Suprapubic skin (tissue), 4 donors: ENCODE data around the gene BFSP2. TPM values are rescaled to one million over a fixed set of nuclear protein-coding genes. Genes with fewer than 3 reads are reported as not detected.

Experiments
- DNase-seq, 2 donors: peaks; one replicate each; pipeline ENCODE4 v3.0.0-alpha.2; 2019; ENCODE audit warnings: low spot score in 2 of 2
- H3K27ac ChIP-seq: fragments of 200-600 bp; sonication (generic); one replicate; pipeline ENCODE4 v1.5.1; 2019
- H3K27me3 ChIP-seq: fragments of 200-600 bp; sonication (generic); one replicate; pipeline ENCODE4 v1.5.1; 2019
- H3K36me3 ChIP-seq: fragments of 200-600 bp; sonication (generic); one replicate; pipeline ENCODE4 v1.5.1; 2019
- H3K4me1 ChIP-seq: fragments of 200-600 bp; sonication (generic); one replicate; pipeline ENCODE4 v1.5.1; 2019
- H3K4me3 ChIP-seq: fragments of 200-600 bp; sonication (generic); one replicate; pipeline ENCODE4 v1.5.1; 2019; ENCODE audit warnings: mild to moderate bottlenecking
- H3K9me3 ChIP-seq: fragments of 200-600 bp; sonication (generic); one replicate; pipeline ENCODE4 v1.5.1; 2019
- CTCF ChIP-seq, 2 donors: fragments of 200-600 bp in 1 of 2; fragments of 450-650 bp in 1 of 2; sonication (generic) in 1 of 2; IDR thresholded peaks; one replicate each; pipeline ENCODE4 v1.5.1; 2016 to 2019; ENCODE audit warnings: antibody characterized with exemption in 2 of 2, mild to moderate bottlenecking in 1 of 2, moderate library complexity in 1 of 2
- EP300 ChIP-seq: sonication (generic); formaldehyde crosslinking; IDR thresholded peaks from one replicate; pipeline ENCODE4 v1.6.1; 2017; ENCODE audit warnings: antibody characterized with exemption
- POLR2A ChIP-seq, 2 donors: fragments of 450-650 bp; IDR thresholded peaks; one replicate each; pipeline ENCODE4 v1.6.1; 2017; ENCODE audit warnings: antibody characterized with exemption in 2 of 2, mild to moderate bottlenecking in 2 of 2, moderate library complexity in 2 of 2
- POLR2AphosphoS5 ChIP-seq, 3 donors: sonication (generic); formaldehyde crosslinking; IDR thresholded peaks; one replicate each; pipeline ENCODE4 v1.6.1; 2017; ENCODE audit warnings: antibody characterized with exemption in 3 of 3
- WGBS: methylation state at CpG from one replicate; pipeline ENCODE4 v1.1.5; 2018; 5-methylcytosine and 5-hydroxymethylcytosine counted together
- total RNA-seq, 4 donors: library from RNA; depleted of rRNA; stranded (reverse); fragments of >200 nt; gene quantifications; one replicate each; pipeline ENCODE4 v1.1.0, GENCODE V29; 2016

BFSP2 gene
- total RNA-seq, 4 donors from 2014 or later: 2.3 TPM; not detected in 3

GRCh38 chr3:133418361-133418760 is 18.5 kb downstream of the BFSP2 start:
- no peak overlapping the region for H3K4me3 ChIP-seq
- peaks cover 5% of the 10 kb centered on the region for H3K4me1 ChIP-seq
- H3K27ac ChIP-seq: no peak overlapping the region
- WGBS: 74% methylated on average over 7 of the region's 7 CpGs
- no peak for DNase-seq
- no peaks in the 10 kb centered on the region for H3K9me3 ChIP-seq
- H3K36me3 ChIP-seq: no peaks in the 10 kb centered on the region
- H3K27me3 ChIP-seq: no peaks in the 10 kb centered on the region
- no peak for TF ChIP-seq POLR2AphosphoS5 (IDR thresholded peaks at IDR 0.05)
- TF ChIP-seq CTCF (IDR thresholded peaks at IDR 0.05): no peak
- no peak for TF ChIP-seq POLR2A (IDR thresholded peaks at IDR 0.05)
- TF ChIP-seq EP300: no peak

- H3K4me1 ChIP-seq: peaks cover 5% of the 10 kb centered on the region
- H3K9me3 ChIP-seq: no peaks in the 10 kb centered on the region
- H3K27ac ChIP-seq: no peak overlapping the region
- H3K4me3 ChIP-seq: no peak overlapping the region
- 91% methylated on average over 15 of the region's 15 CpGs for WGBS
- no peaks in the 10 kb centered on the region for H3K36me3 ChIP-seq
- no peaks in the 10 kb centered on the region for H3K27me3 ChIP-seq
- DNase-seq: no peak
- no peak for TF ChIP-seq CTCF (IDR thresholded peaks at IDR 0.05)
- TF ChIP-seq POLR2A (IDR thresholded peaks at IDR 0.05): no peak
- TF ChIP-seq EP300: no peak
- TF ChIP-seq POLR2AphosphoS5 (IDR thresholded peaks at IDR 0.05): no peak
These were observed 19.5 kb downstream of the BFSP2 start for GRCh38 chr3:133419151-133419909.

- WGBS: 82% methylated on average over 9 of the region's 9 CpGs
- TF ChIP-seq POLR2AphosphoS5 (IDR thresholded peaks at IDR 0.05): no peak
- no peak for TF ChIP-seq CTCF (IDR thresholded peaks at IDR 0.05)
- no peak for TF ChIP-seq EP300
- no peak for TF ChIP-seq POLR2A (IDR thresholded peaks at IDR 0.05)
- H3K36me3 ChIP-seq: no peaks in the 10 kb centered on the region
- no peak overlapping the region for H3K27ac ChIP-seq
- peaks cover 5% of the 10 kb centered on the region for H3K4me1 ChIP-seq
- DNase-seq: no peak
- no peaks in the 10 kb centered on the region for H3K27me3 ChIP-seq
- H3K4me3 ChIP-seq: no peak overlapping the region
- no peaks in the 10 kb centered on the region for H3K9me3 ChIP-seq
These were observed 25.3 kb downstream of the BFSP2 start for GRCh38 chr3:133424937-133425869.

- Histone ChIP-seq H3K4me1 (peaks cover 5% of the 10 kb centered on the region), H3K4me3 (no peak overlapping the region), H3K9me3 (no peaks in the 10 kb centered on the region), H3K27me3 (no peaks in the 10 kb centered on the region), H3K27ac (no peak overlapping the region), H3K36me3 (no peaks in the 10 kb centered on the region)
- TF ChIP-seq CTCF (IDR thresholded peaks at IDR 0.05) (no peak), EP300 (no peak), POLR2AphosphoS5 (IDR thresholded peaks at IDR 0.05) (no peak), POLR2A (IDR thresholded peaks at IDR 0.05) (no peak)
- 82% methylated on average over 3 of the region's 3 CpGs for WGBS
- no peak for DNase-seq
These were observed 26.0 kb downstream of the BFSP2 start for GRCh38 chr3:133425898-133426297.

GRCh38 chr3:133426721-133427120 is 26.9 kb downstream of the BFSP2 start:
- Histone ChIP-seq H3K36me3 (no peaks in the 10 kb centered on the region), H3K4me1 (peaks cover 5% of the 10 kb centered on the region), H3K4me3 (no peak overlapping the region), H3K9me3 (no peaks in the 10 kb centered on the region), H3K27ac (no peak overlapping the region), H3K27me3 (no peaks in the 10 kb centered on the region)
- 74% methylated on average over 2 of the region's 2 CpGs for WGBS
- no peak for TF ChIP-seq POLR2AphosphoS5 (IDR thresholded peaks at IDR 0.05)
- TF ChIP-seq EP300: no peak
- no peak for TF ChIP-seq CTCF (IDR thresholded peaks at IDR 0.05)
- no peak for TF ChIP-seq POLR2A (IDR thresholded peaks at IDR 0.05)
- DNase-seq: no peak
